Endodermal cell (in vitro differentiated cells): Measurements from ENCODE around the gene MUC22. TPM values are rescaled to one million over a fixed set of nuclear protein-coding genes. Genes with fewer than 3 reads are reported as not detected.

Experiments
- DNase-seq: peaks from one replicate; pipeline ENCODE4 v3.0.0-alpha.2; 2017
- H3K27ac ChIP-seq: 2 replicates; pipeline ENCODE4 v1.5.1; 2013; ENCODE audit warnings: mild to moderate bottlenecking, low read depth, low read length, moderate library complexity
- H3K27me3 ChIP-seq: 2 replicates; pipeline ENCODE4 v1.6.1; 2013; ENCODE audit warnings: mild to moderate bottlenecking, low read length, moderate library complexity; ENCODE audit not compliant: insufficient read depth, control insufficient read depth, poor library complexity, severe bottlenecking
- H3K36me3 ChIP-seq: 2 replicates; pipeline ENCODE4 v1.7.0; 2013; ENCODE audit warnings: mild to moderate bottlenecking, low read length, moderate library complexity; ENCODE audit not compliant: control insufficient read depth, insufficient read depth
- H3K4me1 ChIP-seq: one replicate; pipeline ENCODE4 v1.7.0; 2013; ENCODE audit warnings: low read length; ENCODE audit not compliant: control insufficient read depth, insufficient read depth
- H3K4me3 ChIP-seq: 2 replicates; pipeline ENCODE4 v1.5.1; 2013; ENCODE audit warnings: mild to moderate bottlenecking, low read length, moderate library complexity
- H3K9ac ChIP-seq: 2 replicates; pipeline ENCODE4 v1.6.1; 2013; ENCODE audit warnings: mild to moderate bottlenecking, low read length, moderate library complexity; ENCODE audit not compliant: poor library complexity, severe bottlenecking; ENCODE audit errors: extremely low read depth
- H3K9me3 ChIP-seq: 2 replicates; pipeline ENCODE4 v1.6.1; 2013; ENCODE audit warnings: mild to moderate bottlenecking, low read length, moderate library complexity; ENCODE audit not compliant: control insufficient read depth
- H3K27ac Mint-ChIP-seq: 2 replicates; pipeline ENCODE4 v1.8.0; 2020; ENCODE audit warnings: mixed read lengths
- H3K27me3 Mint-ChIP-seq: 2 replicates; pipeline ENCODE4 v1.8.0; 2021; ENCODE audit warnings: mild to moderate bottlenecking, mixed read lengths; ENCODE audit not compliant: insufficient read depth
- H3K36me3 Mint-ChIP-seq: 2 replicates; pipeline ENCODE4 v1.8.0; 2020; ENCODE audit warnings: low read depth, mixed read lengths
- H3K4me1 Mint-ChIP-seq: 2 replicates; pipeline ENCODE4 v1.8.0; 2020; ENCODE audit warnings: mixed read lengths
- H3K4me3 Mint-ChIP-seq: 2 replicates; pipeline ENCODE4 v1.8.0; 2020; ENCODE audit warnings: mild to moderate bottlenecking, moderate library complexity, mixed read lengths
- H3K9me3 Mint-ChIP-seq: 2 replicates; pipeline ENCODE4 v1.8.0; 2020; ENCODE audit warnings: mild to moderate bottlenecking, mixed read lengths
- CTCF ChIP-seq: fragments of 200-600 bp; sonication (generic); conservative IDR thresholded peaks from 2 replicates; pipeline ENCODE4 v1.5.0; 2021; ENCODE audit warnings: antibody characterized with exemption, mild to moderate bottlenecking
- WGBS, 2 experiments: methylation state at CpG; one replicate each; pipeline versions ENCODE4 v1.1.5 to v1.1.7; 2013; ENCODE audit warnings: missing lambda C conversion rate in 2 of 2, mixed read lengths in 1 of 2; ENCODE audit not compliant: insufficient coverage in 1 of 2, insufficient read length in 1 of 2; 5-methylcytosine and 5-hydroxymethylcytosine counted together
- total RNA-seq, 2 donors: library from RNA; stranded (reverse); fragmentation: NEBNext Ultra II Directional in 1 of 2; extraction: Animal tissue kit (Norgen Biotek cat#: 25700) in 1 of 2; gene quantifications; 2 replicates in 1 of 2; 3 replicates in 1 of 2; pipeline ENCODE4 v1.2.1, GENCODE V29; 2021

MUC22 gene
- total RNA-seq, 2 donors from 2014 or later, result not detected

GRCh38 chr6:30987304-30987703 is 23.0 kb upstream of the MUC22 start:
- Mint-ChIP-seq H3K4me1 (peaks cover 8% of the 10 kb centered on the region), H3K36me3 (no peaks in the 10 kb centered on the region), H3K27ac (no peak overlapping the region), H3K27me3 (peaks cover 3% of the 10 kb centered on the region), H3K9me3 (peaks cover 4% of the 10 kb centered on the region), H3K4me3 (no peak overlapping the region)
- DNase-seq, result no peak
- Histone ChIP-seq H3K9ac (no peak overlapping the region), H3K36me3 (no peaks in the 10 kb centered on the region), H3K9me3 (no peaks in the 10 kb centered on the region), H3K4me3 (no peak overlapping the region), H3K27me3 (no peaks in the 10 kb centered on the region), H3K4me1 (no peaks in the 10 kb centered on the region), H3K27ac (no peak overlapping the region)
- TF ChIP-seq CTCF, result no peak
- 92 to 93% methylated on average over 6 of the region's 6 CpGs for WGBS, 2 experiments

DNA sequence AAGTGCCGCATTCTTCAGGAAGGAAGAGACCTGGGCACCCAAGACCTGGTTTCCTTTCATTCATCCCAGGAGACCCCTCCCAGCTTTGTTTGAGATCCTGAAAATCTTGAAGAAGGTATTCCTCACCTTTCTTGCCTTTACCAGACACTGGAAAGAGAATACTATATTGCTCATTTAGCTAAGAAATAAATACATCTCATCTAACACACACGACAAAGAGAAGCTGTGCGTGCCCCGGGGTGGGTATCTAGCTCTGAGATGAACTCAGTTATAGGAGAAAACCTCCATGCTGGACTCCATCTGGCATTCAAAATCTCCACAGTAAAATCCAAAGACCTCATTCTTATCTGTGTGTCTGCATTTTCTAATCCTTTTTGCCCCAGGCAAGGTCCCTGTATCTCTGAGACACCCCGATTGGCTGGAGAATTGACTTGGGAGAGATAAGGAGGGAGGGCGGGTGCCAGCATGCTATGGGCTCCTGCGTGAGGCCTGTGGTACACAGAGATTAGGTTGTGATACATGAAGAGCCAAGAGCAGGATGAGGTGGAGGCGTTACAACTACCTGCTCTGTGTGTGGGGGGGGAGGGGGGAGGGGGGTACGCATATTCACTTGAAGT is 22.0 kb upstream of the MUC22 start:
- WGBS, 2 experiments, result 88 to 96% methylated on average over 5 to 9 of the region's 9 CpGs
- TF ChIP-seq CTCF, result no peak
- Histone ChIP-seq H3K9ac (no peak overlapping the region), H3K4me3 (no peak overlapping the region), H3K27me3 (no peaks in the 10 kb centered on the region), H3K4me1 (no peaks in the 10 kb centered on the region), H3K9me3 (no peaks in the 10 kb centered on the region), H3K36me3 (no peaks in the 10 kb centered on the region), H3K27ac (no peak overlapping the region)
- Mint-ChIP-seq H3K27ac (no peak overlapping the region), H3K36me3 (no peaks in the 10 kb centered on the region), H3K4me1 (peaks cover 3% of the 10 kb centered on the region), H3K27me3 (peaks cover 3% of the 10 kb centered on the region), H3K4me3 (no peak overlapping the region), H3K9me3 (peaks cover 4% of the 10 kb centered on the region)
- no peak for DNase-seq

GRCh38 chr6:30990422-30991086 is 19.7 kb upstream of the MUC22 start:
- peaks cover 6% of the 10 kb centered on the region for H3K9me3 ChIP-seq
- DNase-seq, result no peak
- WGBS, 2 experiments, result 87% methylated on average over 8 of the region's 8 CpGs
- no peak overlapping the region for H3K27ac ChIP-seq
- TF ChIP-seq CTCF, result no peak
- H3K4me3 ChIP-seq, result no peak overlapping the region
- H3K27me3 Mint-ChIP-seq, result peaks cover 3% of the 10 kb centered on the region
- no peaks in the 10 kb centered on the region for H3K36me3 ChIP-seq
- H3K4me1 Mint-ChIP-seq, result peaks cover 3% of the 10 kb centered on the region
- no peaks in the 10 kb centered on the region for H3K27me3 ChIP-seq
- H3K9me3 Mint-ChIP-seq, result peaks cover 19% of the 10 kb centered on the region
- H3K9ac ChIP-seq, result no peak overlapping the region
- no peak overlapping the region for H3K4me3 Mint-ChIP-seq
- no peak overlapping the region for H3K27ac Mint-ChIP-seq
- H3K4me1 ChIP-seq, result no peaks in the 10 kb centered on the region
- no peaks in the 10 kb centered on the region for H3K36me3 Mint-ChIP-seq
